H1 (cell line): Measurements from ENCODE around the gene LILRB2.
"Not testable (repeated sequence)": the region's sequence is repeated elsewhere in the genome, so short reads cannot be mapped to it uniquely, and the experiment has no call there.

ENCODE experiments used
- CTCF ChIP-seq, 3 experiments: IDR thresholded peaks; 1 replicate in 2 of 3; 2 replicates in 1 of 3; pipeline versions ENCODE4 v1.5.1 to v1.6.1; 2011; ENCODE audit warnings: low read length in 3 of 3, mild to moderate bottlenecking in 3 of 3, inconsistent platforms in 2 of 3, low read depth in 1 of 3, moderate library complexity in 1 of 3; ENCODE audit not compliant: insufficient read depth in 1 of 3; ENCODE audit errors: control extremely low read depth in 1 of 3
- JUN ChIP-seq: IDR thresholded peaks from 2 replicates; pipeline ENCODE4 v1.6.1; 2011; ENCODE audit warnings: low read depth, mild to moderate bottlenecking, improper control_type of control experiment, low read length

DNA sequence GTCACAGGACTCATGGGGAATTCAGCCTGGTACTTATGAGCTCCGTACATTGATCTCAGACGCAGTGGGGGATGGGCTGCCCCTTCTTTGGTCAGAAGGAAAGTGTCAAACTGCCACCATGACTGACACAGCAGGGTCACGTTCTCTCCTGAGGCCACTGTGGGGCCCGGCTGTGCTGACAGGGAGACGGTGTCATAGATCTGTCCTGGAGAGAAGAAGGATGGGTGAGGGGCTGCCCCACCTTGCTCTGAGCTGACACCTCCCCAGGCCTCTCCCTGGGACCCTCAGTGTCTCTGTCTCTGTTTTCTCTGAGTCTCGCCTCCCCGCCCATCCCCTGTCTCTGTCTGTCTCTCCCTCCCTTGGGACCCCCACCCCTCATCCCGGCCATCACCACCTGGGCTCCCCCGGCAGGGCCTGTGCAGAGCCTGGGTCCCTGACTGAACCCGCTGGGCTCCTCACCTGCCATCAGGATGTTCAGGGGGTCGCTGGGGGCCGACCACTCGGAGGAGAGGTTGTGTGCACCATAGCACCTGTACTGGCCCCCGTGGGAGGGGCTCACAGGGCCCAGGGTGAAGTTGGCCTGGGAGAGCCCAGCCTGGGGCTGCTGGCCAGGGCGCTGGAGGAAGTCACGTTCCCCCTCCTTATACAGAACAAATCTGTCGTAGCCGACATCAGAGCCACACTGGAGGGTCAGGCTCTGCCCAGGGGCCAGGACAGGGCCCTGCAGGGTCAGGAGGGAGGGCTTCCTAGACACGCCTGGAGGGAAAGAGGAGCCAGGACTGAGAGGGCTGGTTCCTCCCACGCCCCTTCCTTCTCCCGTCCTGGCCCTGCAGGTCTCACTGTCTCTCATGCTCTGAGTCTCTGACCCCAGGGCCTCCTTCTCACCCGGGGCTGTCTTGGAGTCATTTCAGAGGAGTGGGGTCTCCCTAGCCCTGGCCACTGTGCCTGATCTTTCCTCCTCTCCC, 40.3 kb downstream of the LILRB2 start:
- TF ChIP-seq CTCF (IDR thresholded peaks at IDR 0.05; ENCODE audit: control extremely low read depth in 1 of 3, insufficient read depth in 1 of 3, low read depth in 1 of 3, low read length in 3 of 3); JUN: not testable (repeated sequence)
